BJ (cell line): Measurements from ENCODE around the gene CHD1. TPM values are rescaled to one million over a fixed set of nuclear protein-coding genes. Genes with fewer than 3 reads are reported as not detected.

ENCODE experiments used
- CTCF ChIA-PET: fragments of 350-600 bp; formaldehyde crosslinking; extraction: SDS; loops from one replicate; lab custom pipeline; 2021; ENCODE audit warnings: antibody characterized with exemption, inconsistent platforms; lab: Yijun Ruan, JAX
- POLR2A ChIA-PET: fragments of 300-600 bp; sonication (Branson Sonifier 250); formaldehyde crosslinking; extraction: SDS; loops from one replicate; lab custom pipeline; 2021; ENCODE audit warnings: antibody characterized with exemption; lab: Charles Lee
- DNase-seq: peaks from one replicate; pipeline ENCODE4 v3.0.0-alpha.2; 2011; ENCODE audit warnings: low read depth
- H3K27me3 ChIP-seq: 2 replicates; pipeline ENCODE4 v1.6.0; 2011; ENCODE audit warnings: low read length; ENCODE audit not compliant: control insufficient read depth, insufficient read depth
- H3K36me3 ChIP-seq: 2 replicates; pipeline ENCODE4 v1.5.1; 2011; ENCODE audit warnings: low read length; ENCODE audit not compliant: control insufficient read depth, insufficient read depth
- H3K4me3 ChIP-seq: 2 replicates; pipeline ENCODE4 v1.5.1; 2011; ENCODE audit warnings: low read depth, mild to moderate bottlenecking, control low read depth, low read length
- CTCF ChIP-seq: IDR thresholded peaks from 2 replicates; pipeline ENCODE4 v1.5.1; 2011; ENCODE audit warnings: low read depth, mild to moderate bottlenecking, control low read depth, inconsistent platforms, low read length, moderate library complexity; ENCODE audit not compliant: insufficient read depth
- polyA plus RNA-seq: library from polyadenylated mRNA; depleted of rRNA; stranded (reverse); fragments of >200 nt; gene quantifications from 2 replicates; pipeline ENCODE4 v1.2.3, GENCODE V29; 2011

The CHD1 gene
- polyA plus RNA-seq, 1 experiment: 6.5 TPM

DNA sequence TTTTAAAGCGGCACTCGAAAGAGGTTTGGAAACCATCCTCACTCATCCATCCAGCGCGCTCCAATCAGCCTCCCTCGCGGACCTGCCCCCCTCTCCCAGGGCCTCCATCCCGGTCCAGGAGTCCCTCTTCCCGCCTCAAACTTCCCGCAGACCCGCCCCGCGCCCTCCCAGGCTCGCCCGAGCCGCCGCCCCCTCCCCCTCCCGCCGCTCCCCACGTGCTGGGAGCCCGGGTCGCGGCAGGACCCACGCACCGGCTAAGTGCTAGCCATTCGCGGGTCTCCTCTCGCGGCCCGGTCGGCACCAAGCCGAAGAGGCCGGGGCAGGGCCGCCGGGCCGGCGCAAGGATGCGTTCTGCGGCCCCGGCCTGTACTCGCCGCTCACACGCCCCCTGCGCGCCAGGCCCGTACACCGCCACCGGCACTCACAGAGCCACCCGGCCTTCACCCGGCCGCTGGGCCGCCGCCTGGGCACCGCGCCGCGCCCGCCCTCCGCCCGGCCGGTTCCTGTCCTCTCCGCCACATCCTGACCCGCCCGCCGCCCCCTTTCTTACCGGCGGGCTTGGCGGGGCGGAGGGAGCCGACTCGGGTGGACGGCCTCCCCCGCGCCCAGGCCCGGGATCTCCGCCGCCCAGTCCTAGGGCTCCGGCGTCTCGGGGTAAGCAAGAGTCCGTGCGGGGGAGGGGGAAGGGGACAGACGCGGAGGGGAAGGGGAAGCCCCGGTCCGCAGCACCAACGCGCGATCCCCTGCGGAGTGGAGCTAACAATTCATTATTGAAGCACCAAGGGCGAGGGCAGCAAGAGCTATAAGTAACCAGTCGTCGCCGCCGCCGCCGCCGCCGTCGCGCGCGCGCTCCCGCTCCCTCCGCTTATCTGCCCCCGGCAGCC is 576 bp downstream of the CHD1 start:
- H3K4me3 ChIP-seq: peak overlapping the region; percentile 74
- peaks cover 1% of the 10 kb centered on the region; the same call in 1 of the 2 replicates for H3K36me3 ChIP-seq
- POLR2A ChIA-PET: interaction anchor here (0.7 kb wide), 1 partner anchor 15 kb away, joined by 3 read pairs; no protein-coding TSS in a partner anchor
- TF ChIP-seq CTCF: no peak
- CTCF ChIA-PET: no interaction called here
- no peak for DNase-seq
- H3K27me3 ChIP-seq: no peaks in the 10 kb centered on the region

DNA sequence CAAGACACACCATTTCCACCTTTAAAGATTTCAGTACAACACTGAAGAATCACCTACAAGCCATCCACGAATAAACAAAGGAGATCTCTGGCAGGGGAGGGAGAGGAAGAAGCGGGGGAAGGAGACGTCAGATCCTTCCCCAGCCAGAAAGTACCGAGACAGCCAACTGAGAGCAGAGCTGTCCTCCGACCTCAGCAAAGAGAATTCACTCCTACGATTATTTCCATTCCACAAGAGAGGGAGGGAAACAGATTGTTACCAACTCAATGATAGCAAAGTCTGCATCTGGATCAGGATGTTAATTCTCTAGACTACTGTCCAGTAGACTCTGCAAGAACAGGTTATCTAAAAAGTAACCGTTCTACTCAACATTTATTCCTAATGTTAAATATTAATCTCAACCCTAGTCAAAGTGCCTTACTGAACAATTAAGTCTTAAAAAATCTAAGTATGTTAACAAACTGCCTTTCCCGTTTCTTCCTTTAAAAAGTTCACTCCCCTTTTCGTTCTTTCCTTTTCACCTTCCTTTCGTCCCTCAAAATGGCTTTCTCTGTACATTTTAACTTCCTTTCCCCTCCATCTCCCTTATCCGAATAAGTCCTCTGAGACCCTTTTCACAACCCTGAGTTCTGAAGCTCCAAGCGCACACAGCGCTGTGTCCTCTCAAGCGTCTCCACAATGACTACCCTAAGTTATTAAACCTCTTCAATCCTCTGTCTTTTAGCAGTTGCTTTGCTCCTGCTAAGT is 1.4 kb downstream of the CHD1 start:
- CTCF ChIA-PET: interaction anchor here (0.6 kb wide), 1 partner anchor 22 kb away, joined by 3 read pairs; no protein-coding TSS in a partner anchor

DNA sequence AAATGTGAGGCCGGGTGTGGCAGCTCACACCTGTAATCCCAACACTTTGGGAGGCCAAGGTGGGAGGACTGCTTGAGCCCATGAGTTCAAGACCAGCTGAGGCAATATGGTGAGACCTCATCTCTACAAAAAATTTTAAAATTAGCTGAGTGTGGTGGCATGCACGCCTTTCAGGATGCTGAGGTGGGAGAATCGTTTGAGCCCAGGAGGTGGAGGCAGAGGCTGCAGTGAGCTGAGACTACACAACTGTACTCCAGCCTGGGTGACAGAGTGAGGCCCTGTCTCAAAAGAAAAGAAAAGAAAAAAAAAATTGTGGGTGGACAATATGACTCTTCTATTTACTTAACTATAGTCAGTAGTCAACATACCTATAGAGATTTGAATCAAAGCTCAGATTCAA is 4.8 kb downstream of the CHD1 start:
- H3K4me3 ChIP-seq: no peak overlapping the region
- ChIA-PET CTCF (no interaction called here), POLR2A (no interaction called here)
- no peaks in the 10 kb centered on the region for H3K27me3 ChIP-seq
- peaks cover 1% of the 10 kb centered on the region; the same call in 1 of the 2 replicates for H3K36me3 ChIP-seq
- no peak for DNase-seq
- TF ChIP-seq CTCF: no peak

More for the DNA sequence above, 1.4 kb downstream of the CHD1 start:
- POLR2A ChIA-PET: no interaction called here
- no peak for TF ChIP-seq CTCF
- Histone ChIP-seq H3K36me3 (peaks cover 1% of the 10 kb centered on the region; the same call in 1 of the 2 replicates), H3K27me3 (no peaks in the 10 kb centered on the region), H3K4me3 (peak overlapping the region; percentile 74)
- DNase-seq: no peak

DNA sequence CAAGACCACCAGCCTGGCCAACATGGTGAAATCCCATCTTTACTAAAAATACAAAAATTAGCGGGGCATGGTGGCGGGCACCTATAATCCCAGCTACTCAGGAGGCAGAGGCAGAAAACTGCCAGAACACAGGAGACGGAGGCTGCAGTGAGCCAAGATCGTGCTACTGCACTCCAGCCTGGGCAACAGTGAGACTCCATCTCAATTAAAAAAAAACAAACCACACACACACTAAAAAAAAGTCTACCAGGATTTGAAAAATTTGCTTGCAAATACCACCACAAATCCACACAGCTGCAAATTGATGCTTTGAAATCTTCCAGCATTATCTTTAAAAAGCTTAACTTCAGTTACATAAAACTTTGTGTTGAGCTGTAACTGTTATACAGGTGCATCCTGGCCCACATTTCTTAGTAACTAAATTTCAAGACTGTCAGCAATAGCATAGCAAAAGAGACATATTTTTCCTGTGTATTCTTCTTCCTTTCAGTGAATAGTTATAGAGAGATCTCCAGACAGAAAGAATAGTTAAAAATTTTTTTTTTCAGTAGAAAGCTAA is 6.8 kb downstream of the CHD1 start:
- Histone ChIP-seq H3K27me3 (no peaks in the 10 kb centered on the region), H3K36me3 (peaks cover 1% of the 10 kb centered on the region; the same call in 1 of the 2 replicates), H3K4me3 (no peak overlapping the region)
- POLR2A ChIA-PET: no interaction called here
- CTCF ChIA-PET: interaction anchor here (1.1 to 1.3 kb wide), 3 partner anchors 11 to 18 kb away, joined by 3 to 4 read pairs (median 3); no protein-coding TSS in a partner anchor
- DNase-seq: no peak
- TF ChIP-seq CTCF: no peak
